SW480 (cell line): Measurements from ENCODE around the gene UPK3A.

Experiments used
- DNase-seq: peaks from one replicate; pipeline ENCODE4 v3.0.0-alpha.2; 2016; ENCODE audit warnings: low spot score

The UPK3A gene

DNA sequence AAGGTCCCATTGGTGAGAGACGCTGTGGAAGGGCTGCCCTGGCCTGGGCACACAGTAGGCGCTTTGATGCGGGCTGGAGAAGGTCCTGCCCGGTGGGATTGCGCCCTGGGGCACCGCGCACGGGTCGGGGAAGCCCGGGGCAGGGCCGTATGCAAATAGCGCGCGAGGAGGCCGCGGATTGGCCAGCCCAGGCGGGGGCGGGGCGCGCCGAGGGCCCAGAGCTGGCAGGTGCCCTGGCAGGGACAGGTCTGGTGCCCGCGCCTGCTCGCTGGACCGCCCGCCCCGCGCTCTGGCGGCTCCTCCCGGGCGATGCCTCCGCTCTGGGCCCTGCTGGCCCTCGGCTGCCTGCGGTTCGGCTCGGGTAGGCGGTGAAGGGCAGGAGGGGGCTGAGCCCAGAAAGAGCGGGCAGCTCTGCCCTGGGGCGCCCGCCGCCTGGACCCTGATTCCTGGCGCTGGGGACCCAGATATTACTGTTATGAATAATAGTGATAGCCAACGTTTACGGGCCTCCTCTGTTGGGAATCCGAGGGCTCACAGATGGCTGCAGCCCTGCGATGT lies at the start of gene UPK3A:
TSS of gene UPK3A (plus strand) at position 245 of the 558 bp plus-strand sequence. CDS start at position 310, 65 bp downstream.
- peak; percentile 62 for DNase-seq

DNA sequence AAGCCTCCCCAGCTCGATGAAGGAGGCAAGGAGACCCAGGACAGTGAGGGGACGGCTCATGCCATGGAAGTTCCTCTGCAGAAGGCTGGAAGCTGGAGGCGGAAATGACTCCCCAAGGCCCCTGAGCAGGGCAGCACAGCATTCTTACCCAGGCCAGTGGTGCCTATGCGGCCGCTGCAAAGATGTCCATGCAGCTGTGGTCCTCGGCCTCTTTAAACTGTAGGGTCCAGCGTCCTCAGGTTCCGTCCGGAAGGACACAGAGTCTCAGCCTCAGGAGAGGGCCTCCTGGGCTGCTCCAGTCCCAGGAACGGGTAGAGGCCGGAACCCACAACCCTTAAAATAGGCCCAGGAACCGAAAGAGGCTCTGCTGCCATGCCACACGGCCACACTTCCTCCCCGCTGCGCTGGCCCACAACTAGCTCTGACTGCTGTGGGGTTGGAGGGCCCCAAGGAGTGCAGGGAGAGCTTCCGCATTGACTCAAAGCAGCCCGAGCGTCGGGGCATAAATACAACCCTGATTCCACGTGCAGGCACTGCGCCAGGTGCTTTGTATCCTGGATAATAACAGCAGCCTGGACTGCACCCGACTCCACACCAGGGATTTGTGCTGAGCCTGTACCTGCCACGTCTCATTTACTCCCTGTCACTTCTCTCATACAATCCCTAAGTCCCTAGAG lies 49.5 kb upstream of the UPK3A start:
- DNase-seq = no peak

DNA sequence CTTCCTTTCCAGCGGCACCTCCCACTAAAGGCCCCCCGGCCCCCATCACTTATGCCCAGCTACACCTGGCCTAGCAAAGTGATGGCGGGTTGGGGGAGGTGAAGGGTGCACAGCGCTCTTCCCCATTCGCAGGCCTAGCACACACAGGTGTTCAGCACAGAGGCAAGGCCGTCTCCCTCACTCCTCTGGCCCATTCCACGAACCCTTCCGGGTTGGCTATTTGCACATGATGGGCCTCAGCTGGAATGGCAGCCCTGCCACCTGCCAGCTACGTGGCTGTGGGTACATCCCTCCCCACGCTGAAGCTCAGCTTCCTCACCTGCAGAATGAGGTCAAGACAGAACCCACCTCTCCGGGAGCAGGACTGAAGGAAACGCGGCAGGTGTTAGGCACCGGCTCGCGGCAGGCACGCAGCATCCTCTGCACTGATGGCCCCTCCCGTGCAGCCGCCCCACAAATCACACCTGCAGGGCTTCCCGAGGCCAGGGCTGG lies 48.9 kb upstream of the UPK3A start:
- no peak for DNase-seq

DNA sequence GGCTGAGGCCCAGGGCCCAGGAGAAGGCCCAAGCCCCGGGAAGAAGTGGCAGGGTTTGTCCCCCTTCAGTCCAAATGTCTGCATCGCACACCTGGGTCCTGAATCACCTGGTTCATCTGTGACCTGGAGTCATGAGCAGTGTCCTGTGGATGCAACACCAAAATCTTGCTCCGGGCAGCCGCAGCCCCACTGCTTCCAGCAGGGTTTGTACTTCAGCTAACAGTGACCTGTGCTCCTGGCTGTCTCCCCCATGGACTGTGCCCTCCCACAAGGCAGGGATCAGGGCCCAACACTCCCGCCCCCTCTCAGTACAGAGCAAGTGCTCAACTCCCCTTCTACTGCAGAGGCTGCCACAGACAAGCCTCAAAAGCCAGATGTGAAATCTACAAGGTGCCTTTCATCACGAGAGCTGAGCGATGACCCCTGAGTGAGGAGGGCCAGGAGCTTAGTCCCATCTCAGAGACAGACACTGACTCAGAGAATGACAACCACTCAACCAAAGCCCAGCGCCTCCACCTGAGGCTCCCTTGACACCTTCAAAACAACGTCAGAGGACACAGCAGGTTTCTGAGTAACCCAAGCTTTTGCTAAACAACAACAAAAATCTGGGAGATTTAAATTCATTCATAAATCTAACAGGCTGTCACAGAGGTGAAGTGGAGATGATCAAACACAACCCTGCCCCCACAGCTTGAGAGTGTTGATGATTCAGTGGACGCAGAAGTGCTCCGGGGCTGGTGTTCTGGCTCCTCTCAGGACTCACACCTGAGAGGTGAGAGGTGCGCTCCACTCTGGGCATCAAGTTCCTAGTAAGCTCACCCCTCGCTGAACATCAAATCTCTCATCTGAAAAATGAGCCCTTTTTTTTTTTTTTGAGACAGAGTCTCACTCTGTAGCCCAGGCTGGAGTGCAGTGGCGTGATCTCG lies 47.4 kb upstream of the UPK3A start:
- no peak for DNase-seq

- DNase-seq = no peak
These were observed 46.4 kb upstream of the UPK3A start for GRCh38 chr22:45238076-45238956.

DNA sequence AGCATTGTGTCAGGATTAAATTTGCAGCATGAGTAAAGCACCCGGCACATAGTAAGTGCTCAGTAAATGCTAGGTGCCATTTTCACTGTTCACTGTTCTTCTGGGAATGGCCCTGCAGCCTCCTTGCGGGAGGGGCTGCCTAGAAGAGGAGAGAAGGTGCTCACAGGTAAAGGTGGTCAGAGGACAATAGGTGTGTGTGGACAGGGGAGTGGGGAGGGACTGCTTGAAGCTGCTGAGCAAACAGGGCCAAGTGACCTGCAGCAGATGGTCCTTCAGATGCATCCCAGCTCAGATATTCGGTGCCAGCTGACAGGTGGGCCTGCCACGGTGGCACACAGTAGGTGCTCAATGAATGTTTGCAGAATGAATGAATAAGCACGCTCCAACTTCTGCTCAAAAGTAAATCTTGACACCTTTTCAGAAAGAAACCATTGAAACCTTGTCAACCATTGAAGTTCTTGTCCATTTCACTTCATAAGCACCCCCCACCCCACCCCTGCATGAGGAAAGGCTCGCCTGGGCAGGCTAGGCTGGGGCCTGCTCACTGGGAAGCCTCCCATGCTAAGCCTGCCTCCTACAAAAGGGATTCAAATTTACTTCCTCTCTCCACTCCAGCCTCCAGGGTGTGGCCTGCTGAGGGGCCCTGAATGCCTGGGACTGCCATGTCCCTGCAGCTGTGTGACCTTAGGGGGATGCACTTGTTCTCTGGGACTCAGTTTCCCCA lies 45.6 kb upstream of the UPK3A start:
- DNase-seq = no peak

- no peak for DNase-seq
These were observed 45.1 kb upstream of the UPK3A start for GRCh38 chr22:45239681-45240051.

DNA sequence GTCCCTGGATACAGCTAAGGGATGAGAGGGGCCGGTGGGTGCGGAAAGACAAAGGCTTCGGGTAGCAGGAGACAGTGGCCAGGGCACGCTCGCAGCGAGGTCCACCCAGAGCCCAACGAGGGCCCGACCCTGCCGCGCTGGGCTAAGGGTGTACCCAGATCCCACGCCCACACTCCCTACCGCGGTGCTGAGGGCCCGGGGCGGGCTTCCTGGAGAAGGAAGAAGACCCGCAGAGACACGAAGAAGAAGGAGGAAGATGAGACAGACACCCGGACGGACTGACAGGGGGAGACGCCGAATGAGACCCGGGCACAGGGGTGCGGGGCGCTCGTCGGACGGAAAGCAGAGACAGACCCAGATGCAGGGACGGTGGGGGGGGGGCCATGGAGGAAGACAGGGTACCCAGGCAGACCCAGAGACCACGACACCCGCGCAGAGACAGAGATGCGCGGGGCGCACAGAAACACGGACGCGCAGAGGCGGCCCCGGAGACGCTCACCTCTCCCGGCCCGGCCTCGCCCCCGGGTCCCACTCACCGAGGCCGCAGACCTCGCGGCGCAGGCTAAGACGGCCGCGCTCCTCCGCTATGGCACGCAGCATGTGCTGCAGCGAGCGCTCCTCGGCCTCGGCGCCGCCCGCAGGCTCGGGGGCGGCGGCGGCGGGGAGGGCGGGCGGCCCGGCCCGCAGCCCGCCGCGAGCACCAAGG lies 44.5 kb upstream of the UPK3A start:
- no peak for DNase-seq

- peak; percentile 63 for DNase-seq
These were observed 43.7 kb upstream of the UPK3A start, which contains the start of gene KIAA0930 for GRCh38 chr22:45240810-45241631. Gene KIAA0930, minus strand, starts transcription at chr22:45240894. Its CDS starts 191 bp downstream, at chr22:45240703.

- DNase-seq = no peak
These were observed 42.0 kb upstream of the UPK3A start for GRCh38 chr22:45242778-45243191.

GRCh38 chr22:45244916-45245315 lies 39.8 kb upstream of the UPK3A start:
- DNase-seq = no peak

GRCh38 chr22:45246060-45246985 lies 38.4 kb upstream of the UPK3A start:
- peak; percentile 98 for DNase-seq

GRCh38 chr22:45248832-45249561 lies 35.8 kb upstream of the UPK3A start:
- peak; percentile 17 for DNase-seq

DNA sequence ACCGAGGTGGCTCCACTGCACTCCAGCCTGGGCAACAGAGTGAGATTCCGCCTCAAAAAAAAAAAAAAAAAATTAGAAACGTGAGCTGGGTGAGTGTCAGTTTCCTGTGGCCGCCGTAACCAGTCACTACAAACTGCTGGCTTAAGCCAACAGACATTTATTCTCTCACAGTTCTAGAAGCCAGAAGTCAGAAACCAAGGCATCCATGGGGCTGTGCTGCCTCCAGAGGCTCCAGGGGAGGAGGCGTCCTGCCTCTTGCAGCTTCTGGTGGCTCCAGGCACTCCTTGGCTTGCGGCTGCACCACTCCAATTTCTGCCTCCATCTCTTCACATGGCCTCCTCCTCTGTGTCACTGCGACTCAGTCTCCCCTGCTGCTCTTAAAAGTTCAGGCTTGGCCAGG lies 32.9 kb upstream of the UPK3A start:
- DNase-seq = no peak

GRCh38 chr22:45253039-45253641 lies 31.6 kb upstream of the UPK3A start:
- no peak for DNase-seq

DNA sequence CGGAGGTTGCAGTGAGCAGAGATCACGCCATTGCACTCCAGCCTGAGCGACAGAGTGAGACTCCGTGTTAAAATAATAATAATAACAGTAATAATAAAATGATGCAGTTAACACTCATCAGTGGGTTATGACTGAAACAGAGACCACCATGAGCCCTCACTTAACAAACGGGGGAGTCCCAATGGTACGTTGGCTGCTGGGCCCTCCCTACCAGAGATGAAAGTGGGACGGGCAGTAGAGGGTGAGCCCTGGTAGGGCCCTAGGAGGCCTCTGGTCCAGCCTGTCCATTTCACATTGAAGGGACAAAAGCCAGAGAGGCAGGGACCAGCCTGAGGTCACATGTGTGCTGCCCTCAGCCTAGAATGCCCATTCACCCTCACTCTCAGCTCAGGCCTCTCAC lies 30.4 kb upstream of the UPK3A start:
- DNase-seq = no peak

DNA sequence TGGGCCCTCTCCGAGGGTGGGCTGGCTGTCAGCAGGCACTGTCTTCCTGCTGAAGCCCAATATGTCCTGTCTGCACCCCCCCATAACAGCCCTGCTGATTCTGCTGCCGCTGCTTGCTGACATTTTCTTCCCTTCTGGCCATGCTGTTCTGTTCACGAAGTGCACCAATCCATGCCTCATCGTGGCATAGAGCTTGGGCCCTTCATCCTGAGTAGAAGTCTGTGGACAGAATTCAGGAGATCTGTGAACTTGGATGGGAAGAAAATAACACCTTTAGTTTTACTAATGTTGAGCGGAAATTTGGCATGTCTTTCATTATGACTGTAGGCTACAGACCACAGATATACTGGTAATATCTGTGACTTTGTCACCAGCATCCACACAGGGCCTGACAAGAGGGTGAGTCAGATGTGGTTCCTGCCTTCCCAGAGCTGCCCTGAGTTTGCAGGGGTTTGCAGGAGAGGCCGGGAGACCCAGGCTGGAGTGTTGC lies 29.9 kb upstream of the UPK3A start:
- peak; percentile 22 for DNase-seq
